H9 (cell line): ENCODE data around the gene SNX22. TPM values are rescaled to one million over a fixed set of nuclear protein-coding genes. Genes with fewer than 3 reads are reported as not detected.

Experiments used
- DNase-seq: peaks from one replicate; pipeline ENCODE4 v3.0.0-alpha.2; 2017
- H2AFZ ChIP-seq: one replicate; pipeline ENCODE4 v1.6.1; 2013; ENCODE audit warnings: mild to moderate bottlenecking, low read length, control low read depth, moderate library complexity
- H2AK5ac ChIP-seq: 2 replicates; pipeline ENCODE4 v1.6.1; 2013; ENCODE audit warnings: low read length, control low read depth, mixed read lengths; ENCODE audit not compliant: insufficient read length
- H2BK120ac ChIP-seq: one replicate; pipeline ENCODE4 v1.6.1; 2013; ENCODE audit warnings: low read depth, mild to moderate bottlenecking, low read length, control low read depth, inconsistent platforms; ENCODE audit not compliant: poor library complexity, severe bottlenecking
- H2BK12ac ChIP-seq: 2 replicates; pipeline ENCODE4 v1.6.1; 2013; ENCODE audit warnings: low read length, control low read depth, mixed read lengths, low read depth; ENCODE audit not compliant: insufficient read length
- H2BK15ac ChIP-seq: 2 replicates; pipeline ENCODE4 v1.6.1; 2013; ENCODE audit warnings: low read depth, low read length, control low read depth
- H2BK20ac ChIP-seq: one replicate; pipeline ENCODE4 v1.6.1; 2013; ENCODE audit warnings: low read depth, mild to moderate bottlenecking, low read length, control low read depth, inconsistent platforms; ENCODE audit not compliant: poor library complexity, severe bottlenecking
- H2BK5ac ChIP-seq: 2 replicates; pipeline ENCODE4 v1.6.1; 2013; ENCODE audit warnings: low read length, control low read depth, mixed read lengths; ENCODE audit not compliant: insufficient read length
- H3K14ac ChIP-seq: 2 replicates; pipeline ENCODE4 v1.6.1; 2013; ENCODE audit warnings: low read length, control low read depth; ENCODE audit not compliant: insufficient read depth
- H3K18ac ChIP-seq: 2 replicates; pipeline ENCODE4 v1.6.1; 2013; ENCODE audit warnings: low read depth, mild to moderate bottlenecking, mixed read lengths, low read length, control low read depth; ENCODE audit not compliant: insufficient read length
- H3K23ac ChIP-seq: 2 replicates; pipeline ENCODE4 v1.6.1; 2013; ENCODE audit warnings: low read length, control low read depth, mixed read lengths, low read depth; ENCODE audit not compliant: insufficient read length
- H3K23me2 ChIP-seq: 2 replicates; pipeline ENCODE4 v1.6.1; 2013; ENCODE audit warnings: low read depth, mild to moderate bottlenecking, mixed read lengths, low read length, control low read depth; ENCODE audit not compliant: insufficient read length, poor library complexity, severe bottlenecking
- H3K27ac ChIP-seq: 2 replicates; pipeline ENCODE4 v1.5.1; 2013; ENCODE audit warnings: low read length, control low read depth, mixed read lengths, low read depth; ENCODE audit not compliant: insufficient read length
- H3K27me3 ChIP-seq: 2 replicates; pipeline ENCODE4 v1.6.1; 2013; ENCODE audit warnings: low read length, control low read depth, inconsistent platforms; ENCODE audit not compliant: insufficient read depth
- H3K4ac ChIP-seq: 2 replicates; pipeline ENCODE4 v1.6.1; 2013; ENCODE audit warnings: low read depth, mild to moderate bottlenecking, control low read depth, inconsistent platforms, low read length, moderate library complexity
- H3K4me1 ChIP-seq: 2 replicates; pipeline ENCODE4 v1.6.1; 2013; ENCODE audit warnings: low read length, control low read depth, inconsistent platforms; ENCODE audit not compliant: insufficient read depth
- H3K4me2 ChIP-seq: 2 replicates; pipeline ENCODE4 v1.6.1; 2013; ENCODE audit warnings: low read length, control low read depth, mixed read lengths; ENCODE audit not compliant: insufficient read length, insufficient read depth
- H3K56ac ChIP-seq: 2 replicates; pipeline ENCODE4 v1.6.1; 2013; ENCODE audit warnings: low read depth, mild to moderate bottlenecking, mixed read lengths, low read length, control low read depth; ENCODE audit not compliant: insufficient read length
- H3K79me1 ChIP-seq: 2 replicates; pipeline ENCODE4 v1.6.1; 2013; ENCODE audit warnings: low read depth, mild to moderate bottlenecking, moderate library complexity, low read length, control low read depth, inconsistent platforms; ENCODE audit not compliant: insufficient read depth, poor library complexity, severe bottlenecking
- H3K79me2 ChIP-seq: 2 replicates; pipeline ENCODE4 v1.6.1; 2013; ENCODE audit warnings: low read length, control low read depth, inconsistent platforms; ENCODE audit not compliant: insufficient read depth
- H3K9ac ChIP-seq: 2 replicates; pipeline ENCODE4 v1.6.1; 2013; ENCODE audit warnings: low read length, control low read depth, mixed read lengths; ENCODE audit not compliant: insufficient read length; ENCODE audit errors: extremely low read depth
- H3K9me3 ChIP-seq: one replicate; pipeline ENCODE4 v1.6.1; 2013; ENCODE audit warnings: low read depth, low read length, inconsistent platforms; ENCODE audit not compliant: control insufficient read depth
- H3T11ph ChIP-seq: one replicate; pipeline ENCODE4 v1.6.1; 2013; ENCODE audit warnings: mild to moderate bottlenecking, low read length, control low read depth, inconsistent platforms
- H4K20me1 ChIP-seq: one replicate; pipeline ENCODE4 v1.6.1; 2013; ENCODE audit not compliant: control insufficient read depth, insufficient read length, insufficient read depth
- H4K5ac ChIP-seq: 2 replicates; pipeline ENCODE4 v1.6.1; 2013; ENCODE audit warnings: low read depth, mild to moderate bottlenecking, mixed read lengths, low read length, control low read depth; ENCODE audit not compliant: insufficient read length
- H4K8ac ChIP-seq: replicated peaks from 2 replicates; pipeline ENCODE4 v1.6.1; 2013; ENCODE audit warnings: low read length, control low read depth, mixed read lengths, low read depth; ENCODE audit not compliant: insufficient read length
- H4K91ac ChIP-seq: 2 replicates; pipeline ENCODE4 v1.6.1; 2013; ENCODE audit warnings: low read depth, mild to moderate bottlenecking, moderate library complexity, mixed read lengths, low read length, control low read depth; ENCODE audit not compliant: insufficient read length
- H3K27ac Mint-ChIP-seq, 3 experiments: 2 replicates in 2 of 3; 3 replicates in 1 of 3; pipeline ENCODE4 v1.8.0; 2020 to 2021; ENCODE audit warnings: mixed read lengths in 3 of 3, mild to moderate bottlenecking in 1 of 3, moderate library complexity in 1 of 3
- H3K27me3 Mint-ChIP-seq: 2 replicates; pipeline ENCODE4 v1.8.0; 2021; ENCODE audit warnings: low read depth, mild to moderate bottlenecking, moderate library complexity, mixed read lengths
- H3K36me3 Mint-ChIP-seq, 3 experiments: 2 replicates in 2 of 3; 3 replicates in 1 of 3; pipeline ENCODE4 v1.8.0; 2020 to 2021; ENCODE audit warnings: low read depth in 3 of 3, mixed read lengths in 3 of 3; ENCODE audit not compliant: insufficient read depth in 1 of 3
- H3K4me1 Mint-ChIP-seq, 2 experiments: 2 replicates each; pipeline ENCODE4 v1.8.0; 2020; ENCODE audit warnings: mixed read lengths in 2 of 2
- H3K4me3 Mint-ChIP-seq, 2 experiments: 2 replicates in 1 of 2; 3 replicates in 1 of 2; pipeline ENCODE4 v1.8.0; 2020 to 2021; ENCODE audit warnings: mild to moderate bottlenecking in 2 of 2, mixed read lengths in 2 of 2, moderate library complexity in 1 of 2
- H3K9me3 Mint-ChIP-seq, 2 experiments: 2 replicates in 1 of 2; 3 replicates in 1 of 2; pipeline ENCODE4 v1.8.0; 2020; ENCODE audit warnings: mild to moderate bottlenecking in 2 of 2, mixed read lengths in 2 of 2, moderate library complexity in 1 of 2
- WGBS: extraction: QIAGEN DNeasy Blood & Tissue Kit; methylation state at CpG from one replicate; pipeline ENCODE4 v1.1.7; 2013; ENCODE audit warnings: missing lambda C conversion rate, low lambda C conversion rate, mixed read lengths; ENCODE audit not compliant: insufficient read length; ENCODE audit errors: extremely low coverage; 5-methylcytosine and 5-hydroxymethylcytosine counted together
- total RNA-seq: library from RNA; stranded (reverse); gene quantifications from 2 replicates; pipeline ENCODE4 v1.2.1, GENCODE V29; 2021
- TF ChIP-seq, protein P1 (sequence below): fragments of 200-600 bp; sonication (generic); conservative IDR thresholded peaks from 3 replicates; pipeline ENCODE4 v1.8.0; 2021; ENCODE audit warnings: antibody characterized with exemption, mild to moderate bottlenecking

SNX22 gene
- total RNA-seq, 1 experiment from 2014 or later: 4.8 TPM

DNA sequence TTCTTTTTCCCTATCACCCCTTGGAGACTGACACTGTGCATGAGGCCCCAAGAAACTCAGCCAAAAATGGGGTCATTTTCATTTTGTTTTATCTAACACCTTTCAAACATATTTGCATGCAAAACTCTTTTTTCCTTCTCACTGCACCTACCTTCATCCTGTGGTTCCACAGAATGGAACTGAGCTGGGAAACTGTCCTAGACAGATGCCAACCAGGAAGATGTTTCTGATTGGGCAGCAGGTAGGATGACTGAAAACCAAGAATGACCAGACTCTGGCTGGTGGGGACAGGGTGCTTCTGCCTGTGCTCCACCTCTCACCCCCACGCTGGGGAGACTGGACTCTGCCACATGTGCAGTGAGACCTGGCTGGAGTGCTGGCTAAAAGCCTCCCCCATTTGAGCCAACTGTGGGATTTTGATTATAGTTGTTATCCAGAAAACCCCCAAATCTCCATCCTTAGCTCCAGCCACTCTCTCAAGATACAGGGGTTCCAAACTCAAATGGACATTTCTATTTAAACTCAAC is 6.1 kb downstream of the SNX22 start:
- Histone ChIP-seq H2BK120ac (no peak overlapping the region), H2BK5ac (no peak overlapping the region), H3K56ac (no peak overlapping the region), H3K4ac (no peak overlapping the region), H2BK12ac (no peak overlapping the region), H2AK5ac (no peak overlapping the region), H4K91ac (no peak overlapping the region), H3K27me3 (no peaks in the 10 kb centered on the region), H3K9me3 (no peaks in the 10 kb centered on the region), H3K79me1 (no peaks in the 10 kb centered on the region), H3K18ac (no peak overlapping the region), H3K4me1 (no peaks in the 10 kb centered on the region), H2AFZ (no peak overlapping the region), H3K23me2 (no peaks in the 10 kb centered on the region), H3K9ac (no peak overlapping the region), H4K5ac (no peak overlapping the region), H4K20me1 (no peaks in the 10 kb centered on the region), H3K4me2 (no peak overlapping the region), H2BK15ac (no peak overlapping the region), H3T11ph (no peak overlapping the region), H3K27ac (no peak overlapping the region), H3K23ac (no peak overlapping the region), H2BK20ac (no peak overlapping the region), H3K14ac (no peak overlapping the region), H4K8ac (no peak overlapping the region), H3K79me2 (no peaks in the 10 kb centered on the region; the same call in 1 of the 2 replicates)
- TF ChIP-seq, protein P1, sequence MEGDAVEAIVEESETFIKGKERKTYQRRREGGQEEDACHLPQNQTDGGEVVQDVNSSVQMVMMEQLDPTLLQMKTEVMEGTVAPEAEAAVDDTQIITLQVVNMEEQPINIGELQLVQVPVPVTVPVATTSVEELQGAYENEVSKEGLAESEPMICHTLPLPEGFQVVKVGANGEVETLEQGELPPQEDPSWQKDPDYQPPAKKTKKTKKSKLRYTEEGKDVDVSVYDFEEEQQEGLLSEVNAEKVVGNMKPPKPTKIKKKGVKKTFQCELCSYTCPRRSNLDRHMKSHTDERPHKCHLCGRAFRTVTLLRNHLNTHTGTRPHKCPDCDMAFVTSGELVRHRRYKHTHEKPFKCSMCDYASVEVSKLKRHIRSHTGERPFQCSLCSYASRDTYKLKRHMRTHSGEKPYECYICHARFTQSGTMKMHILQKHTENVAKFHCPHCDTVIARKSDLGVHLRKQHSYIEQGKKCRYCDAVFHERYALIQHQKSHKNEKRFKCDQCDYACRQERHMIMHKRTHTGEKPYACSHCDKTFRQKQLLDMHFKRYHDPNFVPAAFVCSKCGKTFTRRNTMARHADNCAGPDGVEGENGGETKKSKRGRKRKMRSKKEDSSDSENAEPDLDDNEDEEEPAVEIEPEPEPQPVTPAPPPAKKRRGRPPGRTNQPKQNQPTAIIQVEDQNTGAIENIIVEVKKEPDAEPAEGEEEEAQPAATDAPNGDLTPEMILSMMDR: no peak
- peaks cover 10% of the 10 kb centered on the region for H3K27me3 Mint-ChIP-seq
- no CpG with 5 or more reads among the region's 1 CpG for WGBS
- H3K4me1 Mint-ChIP-seq: peaks cover 17 to 19% of the 10 kb centered on the region in 2 experiments
- DNase-seq: no peak
- no peaks in the 10 kb centered on the region; a peak in 1 of 5 replicates for H3K9me3 Mint-ChIP-seq
- no peak overlapping the region for H3K27ac Mint-ChIP-seq
- no peak overlapping the region for H3K4me3 Mint-ChIP-seq
- peaks cover 41 to 69% (median 56%) of the 10 kb centered on the region in 3 experiments; a peak in 6 of 7 replicates for H3K36me3 Mint-ChIP-seq
